HS-5 (cell line): ENCODE results near the gene KCNMA1.
"Not testable (repeated sequence)": the region's sequence is repeated elsewhere in the genome, so short reads cannot be mapped to it uniquely, and the experiment has no call there.

ENCODE experiments used
- DNase-seq: peaks from one replicate; pipeline ENCODE4 v3.0.0-alpha.2; 2012; ENCODE audit warnings: low read depth

The KCNMA1 gene

GRCh38 chr10:77661674-77662073 is 24.1 kb upstream of the KCNMA1 start:
- no peak for DNase-seq

DNA sequence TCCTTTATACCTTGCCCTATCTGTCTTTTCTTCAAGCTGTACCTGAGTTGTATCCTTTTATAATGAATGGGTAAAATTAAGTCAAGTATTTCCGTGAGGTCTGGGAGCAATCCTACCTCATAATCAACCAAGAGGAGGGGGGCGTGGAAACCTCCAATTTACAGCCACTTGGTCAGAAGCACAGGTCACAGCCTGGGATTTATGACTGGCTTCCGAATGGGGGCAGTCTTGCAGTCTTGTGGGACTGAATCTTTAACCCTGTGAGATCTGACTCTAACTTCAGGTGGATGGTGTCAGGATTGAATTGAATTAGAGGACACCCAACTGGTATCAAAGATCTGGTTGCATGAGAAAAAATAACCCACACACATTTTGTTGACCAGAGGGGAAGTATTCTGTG is 23.5 kb upstream of the KCNMA1 start:
- DNase-seq: no peak

- not testable (repeated sequence) for DNase-seq
Measured at GRCh38 chr10:77659046-77659670, 21.6 kb upstream of the KCNMA1 start.

DNA sequence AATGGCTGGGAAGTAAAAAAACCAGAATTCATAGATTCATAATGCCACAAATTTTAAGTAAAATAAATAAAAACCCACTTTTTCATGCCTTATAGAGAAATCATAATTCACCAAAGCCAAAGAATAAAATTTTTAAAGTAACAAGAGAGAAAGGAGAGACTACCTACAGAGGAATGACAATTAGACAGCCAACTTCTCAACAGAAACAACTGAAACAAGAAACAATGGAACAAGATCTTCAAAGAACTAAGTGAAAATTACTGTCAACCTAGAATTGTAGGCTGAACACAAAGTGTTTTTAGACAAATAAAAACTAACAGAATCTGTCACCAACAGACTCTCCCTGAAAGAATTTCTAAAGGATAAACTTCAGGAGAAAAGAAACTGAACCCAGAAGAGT is 15.6 kb upstream of the KCNMA1 start:
- DNase-seq: no peak

DNA sequence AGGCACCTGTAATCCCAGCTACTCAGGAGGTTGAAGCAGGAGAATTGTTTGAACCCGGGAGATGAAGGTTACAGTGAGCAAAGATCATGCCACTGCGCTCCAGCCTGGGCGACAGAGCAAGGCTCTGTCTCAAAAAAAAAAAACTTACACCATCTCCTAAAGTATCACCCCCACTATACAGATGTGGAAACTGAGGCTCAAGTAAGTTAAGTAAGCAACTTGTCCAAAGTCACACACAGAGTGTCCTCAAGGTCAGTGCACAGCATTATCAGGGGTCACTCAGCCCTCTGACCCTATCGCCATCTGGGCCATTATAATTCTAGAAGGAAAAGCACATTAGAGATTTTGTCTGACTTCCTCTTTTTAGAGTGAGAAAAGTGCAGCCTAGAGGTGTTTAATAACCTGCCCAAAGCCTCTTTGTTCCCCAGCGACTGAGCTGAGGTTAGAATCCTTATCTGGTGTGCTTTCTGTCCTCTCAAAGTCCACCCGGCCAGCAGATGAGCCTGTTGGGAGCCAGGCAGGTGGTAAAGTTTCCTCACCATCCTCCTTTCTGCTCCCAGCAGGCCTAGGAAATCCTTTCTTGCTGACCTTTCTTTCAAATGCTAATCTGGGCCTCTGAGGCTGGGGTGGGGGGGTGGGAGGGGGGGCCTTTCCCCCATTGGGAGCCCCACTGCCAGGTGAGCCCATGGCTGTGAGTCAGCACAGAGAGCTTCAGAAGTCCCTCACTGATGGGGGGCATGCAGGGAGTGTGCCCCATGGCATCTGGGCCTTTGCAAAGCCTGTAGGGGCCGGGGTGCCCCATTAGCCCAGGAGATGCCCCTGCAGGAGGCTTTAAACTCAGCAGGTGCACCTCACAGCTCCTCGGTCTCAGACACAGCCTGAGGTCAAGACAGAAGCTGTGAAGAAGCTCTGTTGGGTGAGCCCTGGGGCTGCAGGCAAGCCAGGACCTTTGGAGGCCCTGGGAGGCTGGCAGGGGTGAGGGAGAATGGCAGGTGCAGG is 12.0 kb upstream of the KCNMA1 start:
- no peak for DNase-seq

- DNase-seq: no peak
Measured at GRCh38 chr10:77648472-77648871, 10.9 kb upstream of the KCNMA1 start.

DNA sequence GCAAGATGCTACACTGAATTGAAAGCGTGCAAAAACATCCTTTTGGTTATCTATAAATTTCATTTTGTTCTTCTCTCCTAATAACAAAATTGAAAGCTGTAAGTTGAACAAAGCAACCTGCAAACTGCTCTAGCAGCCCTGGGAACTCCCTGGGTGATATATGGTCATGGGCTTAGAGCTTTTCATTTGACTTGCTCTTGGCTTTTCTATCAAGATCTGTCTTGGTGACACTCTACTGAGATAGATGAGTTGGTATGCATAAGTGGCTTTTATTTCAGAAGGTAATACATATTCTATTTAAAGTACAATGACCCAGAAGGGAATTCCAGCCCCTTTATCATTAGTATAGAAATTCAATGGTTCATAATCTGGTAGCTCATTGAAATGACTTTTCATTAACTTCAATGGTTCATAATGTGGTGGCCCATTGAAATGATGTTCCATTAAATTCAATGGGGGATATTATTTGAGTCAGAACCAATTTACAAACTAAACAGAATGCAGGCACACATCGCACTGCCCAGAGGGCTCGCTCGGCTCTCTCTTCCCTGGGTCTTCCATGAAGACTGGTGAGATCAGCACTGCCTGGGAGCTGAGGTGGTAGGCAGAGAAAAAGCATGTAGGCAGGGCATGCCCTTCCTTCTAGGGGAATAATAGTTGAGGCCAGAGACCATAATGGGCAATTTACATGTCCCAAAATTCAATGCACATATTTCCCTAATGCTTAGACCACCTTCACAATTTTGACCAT is 10.1 kb upstream of the KCNMA1 start:
- DNase-seq: no peak

- no peak for DNase-seq
Measured at GRCh38 chr10:77644557-77645243, 7.1 kb upstream of the KCNMA1 start.

- DNase-seq: no peak
Measured at GRCh38 chr10:77643795-77644468, 6.3 kb upstream of the KCNMA1 start.

GRCh38 chr10:77641788-77642397 is 4.3 kb upstream of the KCNMA1 start:
- peak; percentile 74 for DNase-seq

GRCh38 chr10:77641344-77641743 is 3.7 kb upstream of the KCNMA1 start:
- DNase-seq: no peak

DNA sequence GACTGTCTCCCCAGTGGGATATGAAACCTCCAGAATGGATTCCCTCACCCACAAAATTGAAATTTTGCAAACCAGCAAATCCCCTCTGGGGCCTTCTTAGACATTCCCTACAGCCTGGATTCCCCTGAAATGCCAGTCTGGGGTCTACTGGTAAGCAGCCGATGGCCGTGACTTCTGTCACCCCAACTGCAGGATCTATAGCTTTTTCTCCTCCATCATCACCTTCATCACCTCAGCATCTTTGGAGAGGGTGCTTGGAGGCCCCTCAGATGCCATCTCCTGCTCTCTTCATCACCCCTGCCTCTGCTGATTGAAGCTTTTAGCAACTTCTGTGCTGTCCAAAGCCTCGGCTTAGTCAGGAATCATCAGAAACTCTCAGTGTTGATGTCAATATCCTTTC is 2.6 kb upstream of the KCNMA1 start:
- DNase-seq: no peak

- no peak for DNase-seq
Measured at GRCh38 chr10:77639756-77640155, 2.1 kb upstream of the KCNMA1 start.

DNA sequence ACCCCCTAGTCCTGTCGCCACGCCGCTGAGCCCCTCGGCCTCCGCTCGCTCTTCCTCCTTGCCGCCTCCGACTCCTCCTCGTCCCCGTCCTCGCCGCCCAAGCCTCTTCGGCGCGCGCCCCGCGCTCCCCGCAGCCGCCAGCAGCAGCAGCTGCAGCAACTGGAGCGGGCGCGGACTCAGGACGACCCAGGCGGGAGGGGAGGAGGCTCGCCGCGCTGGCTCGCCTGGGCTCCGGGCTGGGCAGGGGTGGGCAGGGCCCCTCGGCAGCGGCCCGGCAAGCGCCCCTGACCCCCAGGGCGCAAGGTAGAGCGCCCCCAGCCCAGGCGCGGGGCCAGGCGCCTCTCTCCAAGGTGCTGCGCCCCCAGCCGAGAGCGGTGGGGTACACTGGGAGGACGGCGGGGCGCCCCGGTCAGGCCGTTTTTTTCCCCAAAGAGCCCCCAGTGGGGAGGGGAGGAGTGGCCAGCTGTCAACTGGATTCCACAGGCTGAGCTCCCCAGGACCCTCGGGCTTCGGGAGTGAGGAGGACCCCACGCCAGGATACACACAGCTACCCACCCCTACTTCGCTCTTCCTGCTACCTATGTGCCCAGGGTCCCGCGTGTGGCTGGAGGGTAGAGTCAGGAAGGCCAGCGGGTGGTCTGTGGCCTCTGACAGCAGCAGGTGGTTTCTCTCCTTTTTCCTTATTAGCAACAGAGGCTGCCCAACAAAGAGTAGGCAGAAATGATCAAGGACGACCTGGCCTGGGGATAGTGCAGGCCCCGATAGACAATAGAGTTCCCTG is 903 bp upstream of the KCNMA1 start:
- DNase-seq: no peak

- DNase-seq: no peak
Measured at GRCh38 chr10:77636967-77637531, 559 bp downstream of the KCNMA1 start.

DNA sequence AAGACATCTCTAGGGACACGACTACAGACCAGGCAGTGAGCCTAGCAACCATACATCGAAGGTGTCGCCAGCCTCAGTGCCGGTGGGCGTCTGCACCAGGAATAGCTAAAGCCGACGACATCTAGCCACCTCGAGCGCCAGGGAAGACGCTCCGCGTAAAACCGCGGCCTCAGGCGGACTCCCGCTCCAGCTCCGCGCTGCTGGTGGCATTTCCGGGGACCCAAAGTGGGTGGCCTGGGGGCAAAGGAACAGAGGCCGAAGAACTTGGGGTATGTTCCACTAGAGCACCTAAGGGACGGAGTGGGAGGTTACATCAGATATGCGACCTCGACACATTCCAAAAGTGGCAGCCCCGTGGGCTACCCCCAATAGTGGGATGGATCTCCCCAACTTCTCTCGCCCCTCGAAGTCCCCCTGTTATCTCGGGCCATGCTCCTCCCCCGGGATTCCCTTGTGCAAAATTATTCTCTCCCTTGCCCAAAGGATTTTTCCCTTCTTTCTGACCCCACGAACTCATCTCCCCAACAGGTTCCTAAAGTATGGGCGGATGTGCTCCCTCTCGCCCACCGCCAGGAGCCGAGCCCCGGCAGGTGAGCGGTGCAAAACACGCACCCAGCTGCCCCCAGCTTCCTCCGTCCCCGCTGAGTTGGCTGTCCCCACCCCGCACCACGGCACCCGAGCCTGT is 1.2 kb downstream of the KCNMA1 start:
- DNase-seq: no peak

- no peak for DNase-seq
Measured at GRCh38 chr10:77635402-77636227, 2.0 kb downstream of the KCNMA1 start.

- no peak for DNase-seq
Measured at GRCh38 chr10:77634939-77635338, 2.7 kb downstream of the KCNMA1 start.
